ENCODE measurements around the gene GRIK4.

- no peak for TF ChIP-seq CTCF (IDR thresholded peaks at IDR 0.05)
- no peak for TF ChIP-seq POLR2A (IDR thresholded peaks at IDR 0.05)
Observed at GRCh38 chr11:120880498-120881175, 369.1 kb downstream of the GRIK4 start.
